Lung (tissue), 12 donors: Measurements from ENCODE around the gene GNS. TPM values are rescaled to one million over a fixed set of nuclear protein-coding genes. Genes with fewer than 3 reads are reported as not detected.
A peak's percentile ranks its signal among the peaks of the same experiment; 100 is the strongest.

ENCODE experiments used
- ATAC-seq: fragments of 200-7000 bp; cut with Tn5 transposase; one replicate; pipeline ENCODE4 v1.9.1; 2020; ENCODE audit warnings: moderate number of reproducible peaks; ENCODE audit not compliant: insufficient read depth, low FRiP score
- DNase-seq, 3 donors: peaks; one replicate each; pipeline ENCODE4 v3.0.0-alpha.2; 2013 to 2017
- H3K27ac ChIP-seq, 2 donors: one replicate each; pipeline ENCODE4 v1.5.1; 2013; ENCODE audit warnings: mild to moderate bottlenecking in 2 of 2, moderate library complexity in 2 of 2, control low read depth in 1 of 2, inconsistent platforms in 1 of 2, low read depth in 1 of 2, low read length in 1 of 2
- H3K27me3 ChIP-seq, 3 donors: one replicate each; pipeline ENCODE4 v1.5.1; 2013; ENCODE audit warnings: low read length in 2 of 3; ENCODE audit not compliant: control insufficient read depth in 3 of 3, insufficient read depth in 3 of 3
- H3K36me3 ChIP-seq, 4 donors: one replicate each; pipeline ENCODE4 v1.5.1; 2013; ENCODE audit warnings: low read length in 4 of 4, mild to moderate bottlenecking in 1 of 4, moderate library complexity in 1 of 4; ENCODE audit not compliant: control insufficient read depth in 4 of 4, insufficient read depth in 4 of 4
- H3K4me1 ChIP-seq, 5 donors: one replicate each; pipeline ENCODE4 v1.5.1; 2013; ENCODE audit warnings: low read length in 5 of 5, mild to moderate bottlenecking in 2 of 5, moderate library complexity in 1 of 5; ENCODE audit not compliant: control insufficient read depth in 5 of 5, insufficient read depth in 5 of 5
- H3K4me3 ChIP-seq: one replicate; pipeline ENCODE4 v1.5.1; 2013; ENCODE audit warnings: mild to moderate bottlenecking, control low read depth, moderate library complexity
- H3K9ac ChIP-seq, 2 donors: one replicate each; pipeline ENCODE4 v1.5.1; 2013; ENCODE audit warnings: low read length in 2 of 2, control low read depth in 1 of 2; ENCODE audit not compliant: insufficient read depth in 1 of 2
- H3K9me3 ChIP-seq, 4 donors: one replicate each; pipeline ENCODE4 v1.5.1; 2013; ENCODE audit warnings: low read length in 3 of 4, mild to moderate bottlenecking in 1 of 4, moderate library complexity in 1 of 4; ENCODE audit not compliant: control insufficient read depth in 4 of 4, insufficient read depth in 3 of 4
- CTCF ChIP-seq: IDR thresholded peaks from 2 replicates; pipeline ENCODE4 v1.5.1; 2012; ENCODE audit warnings: mild to moderate bottlenecking; ENCODE audit errors: control extremely low read depth, extremely low read depth
- WGBS, 2 donors: extraction: QIAGEN DNeasy Blood & Tissue Kit; methylation state at CpG; one replicate each; pipeline ENCODE4 v1.1.7; 2013; 5-methylcytosine and 5-hydroxymethylcytosine counted together
- polyA plus RNA-seq, 2 donors: library from polyadenylated mRNA; stranded (reverse); fragments of 200-250 nt; gene quantifications; one replicate each; pipeline ENCODE4 v1.2.1, GENCODE V29; 2013
- total RNA-seq, 2 donors: library from RNA; depleted of rRNA in 1 of 2; stranded (reverse); fragments of >200 nt in 1 of 2; gene quantifications; one replicate each; pipeline ENCODE4 v1.2.1, GENCODE V29; 2014 to 2021
- donor health status: control.
- donor health status: control.
- donor health status: Bipolar disorder and iron deficiency.
- donor health status: healthy.
- donor health status: DM: yes; HTN: yes; CAD: no.

GNS gene
- total and polyA plus RNA-seq, 4 donors, result 27.6 to 149 (median 139) TPM

DNA sequence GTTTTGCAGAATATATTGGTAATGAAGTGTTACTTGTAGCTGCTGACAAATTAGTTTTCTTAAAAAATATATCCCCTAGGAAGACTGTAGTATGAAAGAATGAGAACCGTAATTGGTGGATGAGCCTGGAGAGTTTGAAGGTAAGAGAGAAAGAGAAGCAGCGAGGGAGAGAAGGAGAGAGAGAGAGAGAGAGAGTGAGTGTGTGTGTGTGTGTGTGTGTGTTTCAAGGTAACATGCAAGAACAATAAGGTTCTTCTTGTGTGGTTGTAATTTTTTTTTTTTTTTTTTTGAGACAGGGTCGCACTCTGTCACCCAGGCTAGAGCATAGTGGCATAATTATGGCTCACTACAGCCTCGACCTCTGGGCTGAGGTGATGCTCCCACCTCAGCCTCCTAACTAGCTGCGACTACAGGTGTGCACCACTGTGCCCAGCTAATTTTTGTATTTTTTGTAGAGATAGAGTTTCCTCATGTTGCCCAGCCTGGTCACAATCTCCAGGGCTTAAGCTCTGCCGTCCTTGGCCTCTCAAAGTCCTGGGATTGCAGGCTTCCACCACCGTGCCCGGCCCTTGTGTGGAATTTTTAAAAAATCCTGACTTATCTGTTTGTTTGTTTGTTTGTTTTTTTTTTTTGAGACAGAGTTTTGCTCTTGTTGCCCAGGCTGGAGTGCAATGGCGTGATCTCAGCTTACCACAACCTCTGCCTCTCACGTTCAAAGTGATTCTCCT is 75.2 kb downstream of the GNS start:
- ATAC-seq (no peak), DNase-seq (no peak)
- H3K27me3 ChIP-seq, result no peaks in the 10 kb centered on the region
- no peak overlapping the region for H3K9ac ChIP-seq
- peaks cover 3 to 11% (median 6%) of the 10 kb centered on the region in 4 donors for H3K36me3 ChIP-seq
- H3K4me3 ChIP-seq, result no peak overlapping the region
- peaks cover 6 to 36% (median 17%) of the 10 kb centered on the region in 5 donors for H3K4me1 ChIP-seq
- H3K27ac ChIP-seq, result peak overlapping the region in 1 of 2 donors; percentile 83
- H3K9me3 ChIP-seq, result no peaks in the 10 kb centered on the region
- WGBS, 2 donors, result 69 to 87% methylated on average over 10 of the region's 10 CpGs
- TF ChIP-seq CTCF, result no peak

DNA sequence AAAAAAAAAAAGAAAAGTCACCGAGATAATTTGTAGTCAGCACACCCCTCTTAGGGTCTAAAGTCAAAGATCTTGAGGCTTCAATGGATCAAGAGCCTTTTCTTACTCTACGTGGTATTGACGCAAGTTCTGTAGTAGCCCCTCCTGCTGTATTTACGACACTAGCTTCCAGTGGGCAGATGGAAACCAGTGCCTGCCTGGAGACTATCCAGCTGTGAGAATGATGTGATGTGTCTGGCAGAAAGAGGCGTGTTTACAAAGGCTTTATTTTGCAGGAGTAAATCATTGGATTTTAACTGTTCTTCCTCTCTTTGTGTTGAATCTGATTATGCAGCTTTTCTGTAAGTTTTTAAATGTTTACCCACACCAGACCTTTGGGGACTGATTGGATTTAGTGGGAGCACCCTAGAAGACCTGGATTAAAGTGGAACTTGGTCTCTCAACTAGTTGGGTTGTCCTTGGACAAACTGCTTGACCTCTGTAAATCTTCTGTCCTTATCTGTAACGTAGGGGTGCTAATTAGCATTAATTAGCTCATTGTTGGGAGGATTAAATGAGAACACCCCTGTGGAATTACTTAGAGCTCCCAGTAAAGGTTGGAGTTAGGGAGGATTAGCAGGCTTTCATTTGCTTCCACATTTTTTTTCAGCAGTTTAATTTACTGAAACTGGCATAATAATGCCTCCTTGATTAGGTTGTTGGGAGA is 76.5 kb downstream of the GNS start:
- Histone ChIP-seq H3K4me1 (peaks cover 6 to 33% (median 19%) of the 10 kb centered on the region in 5 donors), H3K9me3 (no peaks in the 10 kb centered on the region), H3K27ac (peak overlapping the region in 1 of 2 donors; percentile 83), H3K9ac (peak overlapping the region in 1 of 2 donors; percentile 24), H3K36me3 (peaks cover 3 to 5% (median 3%) of the 10 kb centered on the region in 4 donors), H3K4me3 (no peak overlapping the region), H3K27me3 (no peaks in the 10 kb centered on the region)
- WGBS, 2 donors, result 47 to 51% methylated on average over 6 of the region's 6 CpGs
- ATAC-seq (peak; percentile 29), DNase-seq (peak; percentile 88 to 96 (median 95))
- no peak for TF ChIP-seq CTCF

DNA sequence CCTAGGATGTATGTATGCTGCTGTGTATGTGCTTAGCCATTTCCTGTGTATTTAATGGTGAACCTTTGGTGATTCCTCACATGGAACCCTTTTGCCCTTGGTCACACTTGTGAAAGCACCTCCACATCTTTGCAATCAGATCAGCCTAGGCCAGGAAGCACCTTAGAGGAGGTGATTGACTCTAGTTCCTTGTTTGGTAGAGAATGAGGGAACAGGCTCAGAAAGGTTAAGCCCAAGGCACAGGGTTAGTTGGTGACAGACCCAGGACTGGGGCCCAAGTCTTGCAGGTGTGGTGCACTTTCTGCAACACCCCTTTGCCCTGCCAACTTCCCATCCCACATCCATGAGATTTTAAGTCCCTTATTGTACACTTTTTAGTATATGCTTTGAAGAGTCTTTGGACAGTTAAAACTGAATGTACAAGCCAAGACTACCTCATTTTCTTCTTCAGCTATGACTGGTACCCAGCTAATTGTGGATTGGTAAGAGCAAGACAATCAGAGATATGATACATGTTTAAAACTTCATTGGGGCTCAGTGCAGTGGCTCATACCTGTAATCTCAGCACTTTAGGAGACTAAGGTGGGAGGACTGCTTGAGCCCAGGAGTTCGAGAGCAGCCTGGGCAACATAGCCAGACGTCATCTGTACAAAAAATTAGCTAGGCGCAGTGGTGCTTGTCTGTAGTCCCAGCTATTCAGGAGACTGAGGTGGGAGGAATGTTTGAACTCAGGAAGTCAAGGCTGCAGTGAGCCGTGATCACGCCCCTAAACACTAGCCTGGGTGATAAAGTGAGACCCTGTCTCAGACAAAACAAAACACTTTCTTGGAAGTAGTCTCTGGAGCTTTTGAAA is 77.8 kb downstream of the GNS start:
- H3K27me3 ChIP-seq, result no peaks in the 10 kb centered on the region
- no peak overlapping the region for H3K4me3 ChIP-seq
- peaks cover 6 to 37% (median 18%) of the 10 kb centered on the region in 5 donors for H3K4me1 ChIP-seq
- no peak overlapping the region for H3K9ac ChIP-seq
- ATAC-seq (no peak), DNase-seq (no peak)
- WGBS, 2 donors, result 75 to 89% methylated on average over 5 of the region's 5 CpGs
- no peak for TF ChIP-seq CTCF
- H3K27ac ChIP-seq, result peak overlapping the region in 1 of 2 donors; percentile 62
- H3K36me3 ChIP-seq, result peaks cover 3 to 5% (median 3%) of the 10 kb centered on the region in 4 donors
- no peaks in the 10 kb centered on the region for H3K9me3 ChIP-seq
